Measurements from ENCODE around the gene NXN. TPM values are rescaled to one million over a fixed set of nuclear protein-coding genes. Genes with fewer than 3 reads are reported as not detected.

Gene NXN
- total RNA-seq, 1 experiment from 2014 or later: 6.0 TPM

GRCh38 chr17:798246-798645, 181.3 kb downstream of the NXN start:
- ChIA-PET POLR2A (ENCODE audit: low non-redundant PET) (no interaction called here), CTCF (interaction anchor here (1.1 to 1.2 kb wide), 2 partner anchors 183 kb away, joined by 3 to 4 read pairs; no protein-coding TSS in a partner anchor)
- Histone ChIP-seq H3K27ac (ENCODE audit: low read depth, low read length, poor library complexity, severe bottlenecking) (no peak overlapping the region), H3K9me3 (ENCODE audit: low read depth, low read length, poor library complexity, severe bottlenecking) (no peaks in the 10 kb centered on the region), H3K4me3 (ENCODE audit: low read depth, low read length, poor library complexity, severe bottlenecking) (no peak overlapping the region), H3K4me1 (ENCODE audit: insufficient read depth, low read length, poor library complexity, severe bottlenecking) (peaks cover 4% of the 10 kb centered on the region), H3K36me3 (ENCODE audit: insufficient read depth, low read length, poor library complexity, severe bottlenecking) (no peaks in the 10 kb centered on the region), H3K27me3 (replicated peaks; ENCODE audit: insufficient read depth, low read depth, low read length, poor library complexity) (peaks cover 3% of the 10 kb centered on the region)
- DNase-seq (ENCODE audit: low spot score): no peak
- intact Hi-C loops (cut with micrococcal nuclease; ENCODE audit: unreplicated experiment): loop anchor here (5.0 kb wide), 1 partner anchor 199 kb away; the partner anchor contains the start of gene TIMM22
- TF ChIP-seq, protein P1, sequence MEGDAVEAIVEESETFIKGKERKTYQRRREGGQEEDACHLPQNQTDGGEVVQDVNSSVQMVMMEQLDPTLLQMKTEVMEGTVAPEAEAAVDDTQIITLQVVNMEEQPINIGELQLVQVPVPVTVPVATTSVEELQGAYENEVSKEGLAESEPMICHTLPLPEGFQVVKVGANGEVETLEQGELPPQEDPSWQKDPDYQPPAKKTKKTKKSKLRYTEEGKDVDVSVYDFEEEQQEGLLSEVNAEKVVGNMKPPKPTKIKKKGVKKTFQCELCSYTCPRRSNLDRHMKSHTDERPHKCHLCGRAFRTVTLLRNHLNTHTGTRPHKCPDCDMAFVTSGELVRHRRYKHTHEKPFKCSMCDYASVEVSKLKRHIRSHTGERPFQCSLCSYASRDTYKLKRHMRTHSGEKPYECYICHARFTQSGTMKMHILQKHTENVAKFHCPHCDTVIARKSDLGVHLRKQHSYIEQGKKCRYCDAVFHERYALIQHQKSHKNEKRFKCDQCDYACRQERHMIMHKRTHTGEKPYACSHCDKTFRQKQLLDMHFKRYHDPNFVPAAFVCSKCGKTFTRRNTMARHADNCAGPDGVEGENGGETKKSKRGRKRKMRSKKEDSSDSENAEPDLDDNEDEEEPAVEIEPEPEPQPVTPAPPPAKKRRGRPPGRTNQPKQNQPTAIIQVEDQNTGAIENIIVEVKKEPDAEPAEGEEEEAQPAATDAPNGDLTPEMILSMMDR (conservative IDR thresholded peaks at IDR 0.05; ENCODE audit: low read depth, low read length): no peak
- no peak for TF ChIP-seq EZH2 (IDR thresholded peaks at IDR 0.05; ENCODE audit: borderline replicate concordance, low read depth, low read length, poor library complexity, severe bottlenecking)
- no TSS peak for BruUV-seq (replicated peaks)

- no peaks in the 10 kb centered on the region for H3K9me3 ChIP-seq (ENCODE audit: low read depth, low read length, poor library complexity, severe bottlenecking)
- peaks cover 4% of the 10 kb centered on the region for H3K4me1 ChIP-seq (ENCODE audit: insufficient read depth, low read length, poor library complexity, severe bottlenecking)
- BruUV-seq (replicated peaks): no TSS peak
- H3K27ac ChIP-seq (ENCODE audit: low read depth, low read length, poor library complexity, severe bottlenecking): no peak overlapping the region
- H3K4me3 ChIP-seq (ENCODE audit: low read depth, low read length, poor library complexity, severe bottlenecking): no peak overlapping the region
- H3K27me3 ChIP-seq (replicated peaks; ENCODE audit: insufficient read depth, low read depth, low read length, poor library complexity): no peaks in the 10 kb centered on the region
- intact Hi-C loops (cut with micrococcal nuclease; ENCODE audit: unreplicated experiment): loop anchor here (5.0 kb wide), 1 partner anchor 200 kb away; the partner anchor contains the start of gene TIMM22
- TF ChIP-seq, protein P1 (conservative IDR thresholded peaks at IDR 0.05; ENCODE audit: low read depth, low read length): no peak
- TF ChIP-seq EZH2 (IDR thresholded peaks at IDR 0.05; ENCODE audit: borderline replicate concordance, low read depth, low read length, poor library complexity, severe bottlenecking): no peak
- CTCF ChIA-PET: interaction anchor here (0.5 to 1.2 kb wide), 3 partner anchors 78 to 192 kb away, joined by 4 to 7 read pairs (median 4); no protein-coding TSS in a partner anchor
- no peak for DNase-seq (ENCODE audit: low spot score)
- H3K36me3 ChIP-seq (ENCODE audit: insufficient read depth, low read length, poor library complexity, severe bottlenecking): peaks cover 2% of the 10 kb centered on the region
- POLR2A ChIA-PET (ENCODE audit: low non-redundant PET): no interaction called here
These were observed 182.2 kb downstream of the NXN start for GRCh38 chr17:797236-797840.

GRCh38 chr17:796609-797008, 183.0 kb downstream of the NXN start:
- Histone ChIP-seq H3K9me3 (ENCODE audit: low read depth, low read length, poor library complexity, severe bottlenecking) (no peaks in the 10 kb centered on the region), H3K27me3 (replicated peaks; ENCODE audit: insufficient read depth, low read depth, low read length, poor library complexity) (no peaks in the 10 kb centered on the region), H3K27ac (ENCODE audit: low read depth, low read length, poor library complexity, severe bottlenecking) (no peak overlapping the region), H3K4me3 (ENCODE audit: low read depth, low read length, poor library complexity, severe bottlenecking) (no peak overlapping the region), H3K36me3 (ENCODE audit: insufficient read depth, low read length, poor library complexity, severe bottlenecking) (peaks cover 8% of the 10 kb centered on the region), H3K4me1 (ENCODE audit: insufficient read depth, low read length, poor library complexity, severe bottlenecking) (peaks cover 4% of the 10 kb centered on the region)
- DNase-seq (ENCODE audit: low spot score): no peak
- TF ChIP-seq, protein P1 (conservative IDR thresholded peaks at IDR 0.05; ENCODE audit: low read depth, low read length): no peak
- no peak for TF ChIP-seq EZH2 (IDR thresholded peaks at IDR 0.05; ENCODE audit: borderline replicate concordance, low read depth, low read length, poor library complexity, severe bottlenecking)
- intact Hi-C loops (cut with micrococcal nuclease; ENCODE audit: unreplicated experiment): loop anchor here (5.0 kb wide), 1 partner anchor 201 kb away; the partner anchor contains the start of gene TIMM22
- ChIA-PET POLR2A (ENCODE audit: low non-redundant PET) (no interaction called here), CTCF (interaction anchor here (0.7 to 1.0 kb wide), 2 partner anchors 185 to 260 kb away, joined by 3 to 4 read pairs; no protein-coding TSS in a partner anchor)
- BruUV-seq (replicated peaks): no TSS peak

Measured in A673 (cell line).